ENCODE data around the gene CEP170. TPM values are rescaled to one million over a fixed set of nuclear protein-coding genes. Genes with fewer than 3 reads are reported as not detected.
A peak's percentile ranks its signal among the peaks of the same experiment; 100 is the strongest.

The CEP170 gene
- polyA plus RNA-seq, 1 donor (not counting 4 experiments of a cell fraction or from before 2014, with no cell fraction given) = 40.5 TPM

GRCh38 chr1:243251539-243251938 is 3.5 kb downstream of the CEP170 start:
- no peak overlapping the region for H3K9ac ChIP-seq (ENCODE audit: control insufficient read depth, extremely low read depth, insufficient read depth, low read length)
- FAIRE-seq = no peak
- TF ChIP-seq EZH2 (IDR thresholded peaks at IDR 0.05; ENCODE audit: low read length) (no peak), CTCF (optimal IDR thresholded peaks at IDR 0.05 in 1 of 3, IDR thresholded peaks at IDR 0.05 in 1 of 3, conservative IDR thresholded peaks at IDR 0.05 in 1 of 3; ENCODE audit: extremely low read depth in 1 of 3, insufficient read depth in 2 of 3, low read length in 3 of 3) (no peak)
- no peak for DNase-seq (ENCODE audit: low read depth, low spot score)
- no peaks in the 10 kb centered on the region for H3K36me3 ChIP-seq (ENCODE audit: control insufficient read depth in 2 of 2, extremely low read depth in 1 of 2, insufficient read depth in 2 of 2, low read length in 2 of 2)
- H3K4me1 ChIP-seq (ENCODE audit: control insufficient read depth, extremely low read depth, insufficient read depth, low read length) = peaks cover 7% of the 10 kb centered on the region
- no peak overlapping the region for H3K4me3 ChIP-seq (ENCODE audit: control insufficient read depth in 2 of 3, extremely low read depth in 1 of 3, insufficient read depth in 2 of 3, low read depth in 1 of 3, low read length in 3 of 3)
- H3K9me3 ChIP-seq (ENCODE audit: control insufficient read depth, low read depth, low read length) = no peaks in the 10 kb centered on the region
- H2AFZ ChIP-seq (ENCODE audit: control insufficient read depth, low read length) = no peak overlapping the region
- no peaks in the 10 kb centered on the region for H3K27me3 ChIP-seq (ENCODE audit: control insufficient read depth, extremely low read depth, insufficient read depth, low read length)
- no peaks in the 10 kb centered on the region for H3K9me1 ChIP-seq (ENCODE audit: control insufficient read depth, extremely low read depth, insufficient read depth, low read length)
- H3K4me2 ChIP-seq (ENCODE audit: control insufficient read depth, extremely low read depth, insufficient read depth, low read depth, low read length) = peak overlapping the region; percentile 45
- no peak overlapping the region for H3K27ac ChIP-seq (ENCODE audit: control insufficient read depth, insufficient read depth, low read length)
- H4K20me1 ChIP-seq (ENCODE audit: control insufficient read depth, extremely low read depth, insufficient read depth, low read length) = no peaks in the 10 kb centered on the region
- dilution Hi-C loops (cut with MboI; ENCODE audit: extremely low pct_ligation_motif_present, low sequenced_read_pairs) = no loop called here
- H3K79me2 ChIP-seq (ENCODE audit: control insufficient read depth, insufficient read depth, low read length) = peaks cover 86% of the 10 kb centered on the region

- Histone ChIP-seq H3K9me1 (ENCODE audit: control insufficient read depth, extremely low read depth, insufficient read depth, low read length) (no peaks in the 10 kb centered on the region), H3K4me2 (ENCODE audit: control insufficient read depth, extremely low read depth, insufficient read depth, low read depth, low read length) (no peak overlapping the region), H4K20me1 (ENCODE audit: control insufficient read depth, extremely low read depth, insufficient read depth, low read length) (no peaks in the 10 kb centered on the region), H2AFZ (ENCODE audit: control insufficient read depth, low read length) (no peak overlapping the region), H3K79me2 (ENCODE audit: control insufficient read depth, insufficient read depth, low read length) (peaks cover 93% of the 10 kb centered on the region), H3K27me3 (ENCODE audit: control insufficient read depth, extremely low read depth, insufficient read depth, low read length) (no peaks in the 10 kb centered on the region), H3K4me1 (ENCODE audit: control insufficient read depth, extremely low read depth, insufficient read depth, low read length) (peaks cover 7% of the 10 kb centered on the region), H3K36me3 (ENCODE audit: control insufficient read depth in 2 of 2, extremely low read depth in 1 of 2, insufficient read depth in 2 of 2, low read length in 2 of 2) (no peaks in the 10 kb centered on the region), H3K9ac (ENCODE audit: control insufficient read depth, extremely low read depth, insufficient read depth, low read length) (no peak overlapping the region), H3K4me3 (ENCODE audit: control insufficient read depth in 2 of 3, extremely low read depth in 1 of 3, insufficient read depth in 2 of 3, low read depth in 1 of 3, low read length in 3 of 3) (no peak overlapping the region), H3K27ac (ENCODE audit: control insufficient read depth, insufficient read depth, low read length) (no peak overlapping the region), H3K9me3 (ENCODE audit: control insufficient read depth, low read depth, low read length) (no peaks in the 10 kb centered on the region)
- FAIRE-seq = no peak
- no peak for DNase-seq (ENCODE audit: low read depth, low spot score)
- dilution Hi-C loops (cut with MboI; ENCODE audit: extremely low pct_ligation_motif_present, low sequenced_read_pairs) = no loop called here
- TF ChIP-seq EZH2 (IDR thresholded peaks at IDR 0.05; ENCODE audit: low read length) = no peak
- no peak for TF ChIP-seq CTCF (optimal IDR thresholded peaks at IDR 0.05 in 1 of 3, IDR thresholded peaks at IDR 0.05 in 1 of 3, conservative IDR thresholded peaks at IDR 0.05 in 1 of 3; ENCODE audit: extremely low read depth in 1 of 3, insufficient read depth in 2 of 3, low read length in 3 of 3)
Measured at GRCh38 chr1:243250102-243250501, 5.0 kb downstream of the CEP170 start.

Measured in keratinocyte (primary cell).